Breast epithelium (tissue), 4 donors: Measurements from ENCODE around the gene SAMD8. TPM values are rescaled to one million over a fixed set of nuclear protein-coding genes. Genes with fewer than 3 reads are reported as not detected.
"Not testable (repeated sequence)": the region's sequence is repeated elsewhere in the genome, so short reads cannot be mapped to it uniquely, and the experiment has no call there.

Experiments
- DNase-seq, 2 donors: peaks; one replicate each; pipeline ENCODE4 v3.0.0-alpha.2; 2019; ENCODE audit warnings: low spot score in 2 of 2
- H3K27ac ChIP-seq, 2 donors: fragments of 200-600 bp; sonication (generic) in 1 of 2; one replicate each; pipeline ENCODE4 v1.5.1; 2016 to 2019; ENCODE audit warnings: mild to moderate bottlenecking in 1 of 2
- H3K27me3 ChIP-seq, 2 donors: fragments of 200-600 bp; sonication (generic) in 1 of 2; one replicate each; pipeline versions ENCODE4 v1.5.1 to v1.6.0; 2017 to 2019; ENCODE audit warnings: control low read depth in 1 of 2, mild to moderate bottlenecking in 1 of 2
- H3K36me3 ChIP-seq: fragments of 200-600 bp; one replicate; pipeline ENCODE4 v1.5.1; 2019
- H3K4me1 ChIP-seq, 2 donors: fragments of 200-600 bp; sonication (generic); one replicate each; pipeline ENCODE4 v1.5.1; 2016 to 2019; ENCODE audit warnings: control low read depth in 1 of 2
- H3K4me3 ChIP-seq, 3 donors: fragments of 200-600 bp; sonication (generic); 1 replicate in 2 of 3; 2 replicates in 1 of 3; pipeline ENCODE4 v1.5.1; 2016 to 2019; ENCODE audit warnings: mild to moderate bottlenecking in 3 of 3, moderate library complexity in 2 of 3
- H3K9me3 ChIP-seq, 2 donors: fragments of 200-600 bp; sonication (generic) in 1 of 2; one replicate each; pipeline ENCODE4 v1.5.1; 2016 to 2019; ENCODE audit warnings: control low read depth in 1 of 2
- CTCF ChIP-seq, 3 donors: fragments of 450-650 bp; IDR thresholded peaks; one replicate each; pipeline ENCODE4 v1.5.1; 2016 to 2017; ENCODE audit warnings: antibody characterized with exemption in 3 of 3, mild to moderate bottlenecking in 3 of 3, moderate library complexity in 3 of 3
- POLR2A ChIP-seq: fragments of 450-650 bp; IDR thresholded peaks from one replicate; pipeline ENCODE4 v1.6.1; 2016; ENCODE audit warnings: antibody characterized with exemption, mild to moderate bottlenecking, moderate library complexity
- POLR2AphosphoS5 ChIP-seq, 3 donors: sonication (generic); formaldehyde crosslinking; IDR thresholded peaks; one replicate each; pipeline ENCODE4 v1.6.1; 2017; ENCODE audit warnings: antibody characterized with exemption in 3 of 3
- intact Hi-C: fragments of 100-400 bp; cut with DNase I; formaldehyde crosslinking; loops from one replicate; pipeline ENCODE4 v1.15.1; 2023; ENCODE audit warnings: low total_unique reads
- total RNA-seq, 3 donors: library from RNA; depleted of rRNA; stranded (reverse); fragments of >200 nt; gene quantifications; one replicate each; pipeline ENCODE4 v1.1.0, GENCODE V29; 2016

The SAMD8 gene
- total RNA-seq, 3 donors from 2014 or later, result 41.0 to 45.2 (median 41.3) TPM

GRCh38 chr10:75108684-75109458 is 2.6 kb upstream of the SAMD8 start:
- H3K27me3 ChIP-seq, result no peaks in the 10 kb centered on the region
- no peak for DNase-seq
- no peaks in the 10 kb centered on the region for H3K36me3 ChIP-seq
- TF ChIP-seq CTCF (IDR thresholded peaks at IDR 0.05) (peak; percentile 16 to 43 (median 42)), POLR2A (no peak)
- H3K9me3 ChIP-seq, result no peaks in the 10 kb centered on the region
- peak overlapping the region; percentile 45 to 57 for H3K27ac ChIP-seq
- no peak overlapping the region for H3K4me3 ChIP-seq
- intact Hi-C loops, result loop anchor here (10.0 kb wide), 1 partner anchor 126 kb away; the partner anchor contains the start of gene COMTD1
- H3K4me1 ChIP-seq, result peaks cover 0 to 5% of the 10 kb centered on the region in 2 donors

- no peaks in the 10 kb centered on the region for H3K36me3 ChIP-seq
- peaks cover 0 to 5% of the 10 kb centered on the region in 2 donors for H3K4me1 ChIP-seq
- DNase-seq, result no peak
- no peaks in the 10 kb centered on the region for H3K27me3 ChIP-seq
- H3K4me3 ChIP-seq, result no peak overlapping the region
- intact Hi-C loops, result loop anchor here (10.0 kb wide), 1 partner anchor 125 kb away; the partner anchor contains the start of gene COMTD1
- H3K27ac ChIP-seq, result no peak overlapping the region
- TF ChIP-seq POLR2A (no peak), POLR2AphosphoS5 (IDR thresholded peaks at IDR 0.05) (no peak), CTCF (IDR thresholded peaks at IDR 0.05) (no peak)
- no peaks in the 10 kb centered on the region for H3K9me3 ChIP-seq
Measured at GRCh38 chr10:75109459-75109778, 2.0 kb upstream of the SAMD8 start.

DNA sequence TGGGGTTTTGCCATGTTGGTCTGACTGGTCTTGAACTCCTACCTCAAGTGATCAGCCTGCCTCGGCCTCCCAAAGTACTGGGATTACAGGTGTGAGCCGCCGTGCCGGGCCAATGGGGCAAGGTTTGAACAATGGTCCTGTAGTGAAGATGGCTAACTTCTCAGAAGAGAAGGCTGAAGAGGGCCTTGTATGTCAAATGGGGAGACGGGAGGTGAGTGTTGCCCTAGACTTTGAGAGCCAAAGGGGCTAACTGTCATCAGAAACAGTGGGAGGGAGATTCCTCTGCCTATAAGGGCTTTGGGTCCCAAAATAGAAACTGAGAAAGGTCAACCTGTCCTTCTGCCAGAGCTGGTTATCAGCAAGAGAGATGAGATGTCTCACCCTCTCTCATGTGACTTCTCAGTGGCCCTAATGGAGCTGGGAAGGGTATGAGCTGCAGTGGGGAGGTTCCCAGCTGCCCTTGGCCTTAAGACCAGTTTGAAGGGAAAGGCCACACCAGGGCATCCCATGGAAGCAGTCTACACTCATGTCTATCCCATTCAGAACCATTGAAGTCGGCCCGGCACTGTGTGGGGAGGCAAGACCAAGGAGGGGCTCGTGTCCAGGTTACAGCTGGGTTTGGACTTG is 1.3 kb upstream of the SAMD8 start:
- H3K4me3 ChIP-seq, result no peak overlapping the region
- peak overlapping the region; percentile 33 to 98 for H3K27ac ChIP-seq
- DNase-seq, result no peak
- H3K9me3 ChIP-seq, result no peaks in the 10 kb centered on the region
- H3K4me1 ChIP-seq, result peaks cover 0 to 5% of the 10 kb centered on the region in 2 donors
- H3K36me3 ChIP-seq, result no peaks in the 10 kb centered on the region
- TF ChIP-seq POLR2AphosphoS5 (IDR thresholded peaks at IDR 0.05) (no peak), CTCF (IDR thresholded peaks at IDR 0.05) (no peak), POLR2A (no peak)
- no peaks in the 10 kb centered on the region for H3K27me3 ChIP-seq
- intact Hi-C loops, result no loop called here

DNA sequence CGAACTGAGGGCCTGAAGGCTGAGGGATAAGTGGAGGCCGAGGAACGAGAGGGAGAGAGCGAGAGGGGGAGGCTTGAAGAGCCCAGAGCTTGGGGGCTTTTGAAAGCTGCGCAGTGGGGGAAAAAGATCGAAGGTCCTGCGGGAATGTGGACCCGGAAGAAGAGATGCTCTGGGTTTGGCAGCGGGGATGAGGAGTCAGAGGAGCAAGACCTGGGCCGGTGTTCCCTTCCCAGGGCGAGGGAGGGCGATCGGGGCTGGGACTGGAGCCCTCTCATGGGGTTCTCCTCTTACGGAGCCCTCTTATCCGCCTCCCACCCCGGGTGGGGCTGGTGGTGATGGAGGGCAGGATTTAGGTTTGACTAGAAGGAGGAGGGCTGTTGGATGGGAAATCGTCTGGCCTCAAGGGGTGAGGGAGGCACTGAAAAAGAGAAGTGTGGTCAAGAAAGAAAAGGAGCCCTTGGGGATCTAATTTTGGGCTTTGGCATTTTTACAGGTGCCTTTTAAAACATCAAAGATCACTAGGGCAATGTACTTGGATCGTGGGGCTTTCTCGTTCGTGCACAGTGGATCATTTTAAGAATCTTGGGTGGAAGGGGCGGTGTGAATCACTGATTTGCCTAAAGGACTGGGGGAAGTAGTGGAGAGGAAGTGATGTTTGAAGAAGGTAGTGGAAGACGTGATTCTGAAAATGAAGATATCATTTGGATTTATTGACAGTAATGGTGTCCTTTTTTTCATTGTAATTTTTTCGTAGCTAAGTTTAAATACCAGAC is 637 bp downstream of the SAMD8 start:
- intact Hi-C loops, result no loop called here
- TF ChIP-seq POLR2A (no peak), POLR2AphosphoS5 (IDR thresholded peaks at IDR 0.05) (peak in 2 of 3 donors; percentile 8 to 13)
- DNase-seq, result peak in 1 of 2 donors; percentile 44
- Histone ChIP-seq H3K9me3 (no peaks in the 10 kb centered on the region), H3K4me3 (peak overlapping the region; percentile 88 to 93 (median 92)), H3K36me3 (no peaks in the 10 kb centered on the region), H3K27me3 (no peaks in the 10 kb centered on the region), H3K27ac (peak overlapping the region; percentile 97 to 98), H3K4me1 (peaks cover 0 to 5% of the 10 kb centered on the region in 2 donors)

- DNase-seq, result no peak
- TF ChIP-seq CTCF (IDR thresholded peaks at IDR 0.05), result no peak
- no peak for TF ChIP-seq POLR2AphosphoS5 (IDR thresholded peaks at IDR 0.05)
- no peaks in the 10 kb centered on the region for H3K27me3 ChIP-seq
- H3K4me3 ChIP-seq, result peak overlapping the region in 1 of 3 donors; percentile 1
- H3K4me1 ChIP-seq, result peaks cover 0 to 5% of the 10 kb centered on the region in 2 donors
- no peaks in the 10 kb centered on the region for H3K36me3 ChIP-seq
- intact Hi-C loops, result no loop called here
- no peaks in the 10 kb centered on the region for H3K9me3 ChIP-seq
- H3K27ac ChIP-seq, result peak overlapping the region; percentile 38 to 42
Measured at GRCh38 chr10:75115137-75115536, 3.7 kb downstream of the SAMD8 start.

DNA sequence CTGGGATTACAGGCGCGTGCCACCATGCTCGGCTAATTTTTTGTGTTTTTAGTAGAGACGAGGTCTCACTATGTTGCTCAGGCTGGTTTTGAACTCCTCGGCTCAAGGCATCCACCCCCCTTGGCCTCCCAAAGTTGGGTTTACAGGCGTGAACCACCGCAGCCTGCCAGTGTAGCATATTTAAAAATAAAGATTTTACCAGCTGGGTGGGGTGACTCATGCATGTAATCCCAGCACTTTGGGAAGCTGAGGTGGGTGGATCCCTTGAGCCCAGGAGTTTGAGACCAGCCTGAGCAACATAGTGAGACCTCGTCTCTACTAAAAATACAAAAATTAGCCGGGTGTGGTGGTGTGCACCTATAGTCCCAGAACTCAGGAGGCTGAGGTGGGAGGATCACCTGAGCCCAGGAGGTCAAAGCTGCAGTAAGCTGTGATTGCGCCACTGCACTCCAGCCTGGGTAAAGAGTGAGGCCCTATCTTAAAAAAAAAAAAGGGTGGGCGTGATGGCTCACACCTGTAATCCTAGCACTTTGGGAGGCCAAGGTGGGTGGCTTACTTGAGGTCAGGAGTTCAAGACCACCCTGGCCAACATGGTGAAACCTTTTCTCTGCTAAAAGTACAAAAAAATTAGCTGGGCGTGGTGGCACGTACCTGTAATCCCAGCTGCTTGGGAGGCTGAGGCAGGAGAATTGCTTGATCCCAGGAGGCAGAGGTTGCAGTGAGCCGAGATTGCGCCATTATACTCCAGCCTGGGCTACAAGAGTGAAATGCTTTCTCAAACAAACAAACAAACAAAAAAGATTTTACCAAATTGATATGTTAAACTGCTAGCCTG is 5.7 kb downstream of the SAMD8 start:
- H3K9me3 ChIP-seq, H3K4me1 ChIP-seq, H3K27me3 ChIP-seq, H3K4me3 ChIP-seq, H3K36me3 ChIP-seq, intact Hi-C loops, DNase-seq: not testable (repeated sequence)
- peak overlapping the region; percentile 5 to 6 for H3K27ac ChIP-seq
